ENCODE measurements around the gene GNG14.
"Not testable (repeated sequence)": the region's sequence is repeated elsewhere in the genome, so short reads cannot be mapped to it uniquely, and the experiment has no call there.

GNG14 gene

GRCh38 chr19:12666265-12667048 is 21.3 kb upstream of the GNG14 start, which contains the start of the genes MAN2B1 and WDR83:
Gene MAN2B1, minus strand, starts transcription at chr19:12666742. Its CDS starts 41 bp downstream, at chr19:12666701.
Gene WDR83, plus strand, starts transcription at chr19:12666807. Its CDS starts 2,984 bp downstream, at chr19:12669791.
- FAIRE-seq (peak; percentile 28), DNase-seq (ENCODE audit: insufficient read length, low spot score) (peak; percentile 93)

GRCh38 chr19:12667731-12668302 is 20.0 kb upstream of the GNG14 start:
- FAIRE-seq (no peak), DNase-seq (ENCODE audit: insufficient read length, low spot score) (no peak)

GRCh38 chr19:12668346-12668745 is 19.5 kb upstream of the GNG14 start:
- FAIRE-seq (no peak), DNase-seq (ENCODE audit: insufficient read length, low spot score) (no peak)

- DNase-seq (ENCODE audit: insufficient read length, low spot score) (peak; percentile 33), FAIRE-seq (peak; percentile 16)
Observed at GRCh38 chr19:12668932-12669269, 18.9 kb upstream of the GNG14 start.

- peak; percentile 86 for DNase-seq (ENCODE audit: insufficient read length, low spot score)
- FAIRE-seq: peak; percentile 88
Observed at GRCh38 chr19:12669270-12670158, 18.3 kb upstream of the GNG14 start.

GRCh38 chr19:12670159-12670928 is 17.5 kb upstream of the GNG14 start:
- no peak for DNase-seq (ENCODE audit: insufficient read length, low spot score)
- no peak for FAIRE-seq

GRCh38 chr19:12672744-12673143 is 15.1 kb upstream of the GNG14 start:
- peak; percentile 9 for FAIRE-seq

GRCh38 chr19:12675399-12675798 is 12.4 kb upstream of the GNG14 start:
- FAIRE-seq (no peak), DNase-seq (ENCODE audit: insufficient read length, low spot score) (no peak)

More at GRCh38 chr19:12672744-12673143, 15.1 kb upstream of the GNG14 start:
- DNase-seq (ENCODE audit: insufficient read length, low spot score): no peak

GRCh38 chr19:12675940-12676339 is 11.9 kb upstream of the GNG14 start:
- FAIRE-seq: no peak

GRCh38 chr19:12676384-12676792 is 11.4 kb upstream of the GNG14 start:
- peak; percentile 87 for DNase-seq (ENCODE audit: insufficient read length, low spot score)
- no peak for FAIRE-seq

More at GRCh38 chr19:12675940-12676339, 11.9 kb upstream of the GNG14 start:
- DNase-seq (ENCODE audit: insufficient read length, low spot score): no peak

GRCh38 chr19:12676928-12677327 is 10.9 kb upstream of the GNG14 start:
- no peak for FAIRE-seq
- no peak for DNase-seq (ENCODE audit: insufficient read length, low spot score)

- DNase-seq (ENCODE audit: insufficient read length, low spot score); FAIRE-seq: not testable (repeated sequence)
Observed at GRCh38 chr19:12678039-12678438, 9.8 kb upstream of the GNG14 start.

GRCh38 chr19:12680034-12680433 is 7.8 kb upstream of the GNG14 start:
- no peak for DNase-seq (ENCODE audit: insufficient read length, low spot score)

GRCh38 chr19:12681074-12681987 is 6.5 kb upstream of the GNG14 start, which contains the start of gene DHPS:
Gene DHPS, minus strand, starts transcription at chr19:12681880. Its CDS starts 114 bp downstream, at chr19:12681766.
- peak; percentile 94 for FAIRE-seq
- peak; percentile 97 for DNase-seq (ENCODE audit: insufficient read length, low spot score)

More at GRCh38 chr19:12680034-12680433, 7.8 kb upstream of the GNG14 start:
- no peak for FAIRE-seq

GRCh38 chr19:12685831-12686230 is 2.0 kb upstream of the GNG14 start:
- FAIRE-seq (no peak), DNase-seq (ENCODE audit: insufficient read length, low spot score) (no peak)

GRCh38 chr19:12689012-12689411 is 1.2 kb downstream of the GNG14 start:
- FAIRE-seq (no peak), DNase-seq (ENCODE audit: insufficient read length, low spot score) (no peak)

- DNase-seq (ENCODE audit: insufficient read length, low spot score) (no peak), FAIRE-seq (no peak)
Observed at GRCh38 chr19:12689581-12690216, 1.9 kb downstream of the GNG14 start.

GRCh38 chr19:12692960-12693359 is 5.2 kb downstream of the GNG14 start:
- FAIRE-seq: no peak
- DNase-seq (ENCODE audit: insufficient read length, low spot score): no peak

GRCh38 chr19:12694641-12695040 is 6.8 kb downstream of the GNG14 start:
- no peak for FAIRE-seq
- no peak for DNase-seq (ENCODE audit: insufficient read length, low spot score)

Measured in HTR-8/SVneo (cell line).